Frontal cortex (tissue), 4 donors: ENCODE data around the gene KMT2A. TPM values are rescaled to one million over a fixed set of nuclear protein-coding genes. Genes with fewer than 3 reads are reported as not detected.
A peak's percentile ranks its signal among the peaks of the same experiment; 100 is the strongest.

Experiments used
- DNase-seq, 2 donors: peaks; one replicate each; pipeline ENCODE4 v3.0.0; 2012; ENCODE audit warnings: low spot score in 2 of 2
- FAIRE-seq: peaks from 2 replicates; lab custom pipeline; 2012; peaks lifted over from hg19 to GRCh38; lab: Jason Lieb, UNC
- total RNA-seq: library from RNA; depleted of rRNA; stranded (reverse); fragments of >200 nt; gene quantifications from one replicate; pipeline ENCODE4 v1.2.3, GENCODE V29; 2014
- donor health status: control.
- donor health status: control.
- donor health status: control.

KMT2A gene
- total RNA-seq, 1 donor from 2014 or later: 35.9 TPM

GRCh38 chr11:118572061-118572980 is 136.0 kb downstream of the KMT2A start, which contains the start of gene ARCN1:
Gene ARCN1, plus strand, starts transcription at chr11:118572409. Its CDS starts 139 bp downstream, at chr11:118572548.
- FAIRE-seq: no peak
- DNase-seq: peak; percentile 66 to 77

GRCh38 chr11:118572981-118573550 is 136.8 kb downstream of the KMT2A start:
- FAIRE-seq (no peak), DNase-seq (no peak)

DNA sequence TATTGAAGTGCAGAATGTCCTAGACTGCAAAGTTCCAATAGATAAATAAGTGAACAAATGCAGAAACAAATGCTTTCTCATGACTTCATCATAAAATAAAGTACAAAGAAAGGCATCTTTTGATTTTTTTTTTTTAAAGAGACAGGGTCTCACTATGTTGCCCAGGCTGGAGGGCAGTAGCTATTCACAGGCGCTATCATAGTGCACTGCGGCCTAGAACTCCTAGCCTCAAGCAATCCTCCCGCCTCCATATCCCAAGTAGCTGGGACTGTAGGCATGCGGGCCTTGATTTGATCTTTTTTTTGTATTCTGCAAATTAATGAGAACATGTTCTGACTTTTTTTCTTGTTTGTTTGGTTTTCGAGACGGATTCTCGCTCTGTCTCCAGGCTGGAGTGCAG is 138.3 kb downstream of the KMT2A start:
- FAIRE-seq: no peak
- no peak for DNase-seq

Other genes with a start within 250 kb of the KMT2A start
- gene JAML, start 211.5 kb upstream of the KMT2A start, total RNA-seq: 0.82 TPM
- 2.4 TPM for gene MPZL3, start 184.1 kb upstream of the KMT2A start, total RNA-seq
- gene MPZL2, start 172.2 kb upstream of the KMT2A start, total RNA-seq: 1.6 TPM
- gene CD3E, start 131.8 kb upstream of the KMT2A start, total RNA-seq: not detected
- gene CD3D, start 93.8 kb upstream of the KMT2A start, total RNA-seq: not detected
- not detected for gene CD3G, start 92.1 kb upstream of the KMT2A start, total RNA-seq
- gene UBE4A, start 76.9 kb upstream of the KMT2A start, total RNA-seq: 58.3 TPM
- gene ATP5MG, start 34.9 kb upstream of the KMT2A start, total RNA-seq: 76.2 TPM
- 2.4 TPM for gene TTC36, start 91.0 kb downstream of the KMT2A start, total RNA-seq
- gene TMEM25, start 94.7 kb downstream of the KMT2A start, total RNA-seq: 27.3 TPM
- 69.7 TPM for gene IFT46, start 129.4 kb downstream of the KMT2A start, total RNA-seq
- 71.3 TPM for gene ARCN1, start 135.9 kb downstream of the KMT2A start, total RNA-seq
- gene PHLDB1, start 171.1 kb downstream of the KMT2A start, total RNA-seq: 53.8 TPM
- gene TREH, start 243.2 kb downstream of the KMT2A start, total RNA-seq: not detected